ENCODE measurements around the gene TAF11L2. TPM values are rescaled to one million over a fixed set of nuclear protein-coding genes. Genes with fewer than 3 reads are reported as not detected.
"Not testable (repeated sequence)": the region's sequence is repeated elsewhere in the genome, so short reads cannot be mapped to it uniquely, and the experiment has no call there.

Gene TAF11L2
- total RNA-seq, 1 donor from 2014 or later, result not detected

- DNase-seq, result not testable (repeated sequence)
Observed at GRCh38 chr5:17528369-17528768, 30.3 kb downstream of the TAF11L2 start, which contains the start of gene TAF11L6. TSS of gene TAF11L6 (plus strand) at chr5:17528669.

Other genes starting within 250 kb of the TAF11L2 start
- not detected in 2 replicates for gene TAF11L3, start 20.1 kb downstream of the TAF11L2 start, total RNA-seq
- not detected in 2 replicates for gene TAF11L4, start 23.6 kb downstream of the TAF11L2 start, total RNA-seq
- gene TAF11L5, start 27.0 kb downstream of the TAF11L2 start, total RNA-seq, result not detected in 2 replicates
- gene TAF11L6, start 30.4 kb downstream of the TAF11L2 start, total RNA-seq, result not detected in 2 replicates
- not detected in 2 replicates for gene TAF11L7, start 87.5 kb downstream of the TAF11L2 start, total RNA-seq
- not detected in 2 replicates for gene TAF11L8, start 92.7 kb downstream of the TAF11L2 start, total RNA-seq
- not detected in 2 replicates for gene TAF11L9, start 96.2 kb downstream of the TAF11L2 start, total RNA-seq
- not detected in 2 replicates for gene TAF11L10, start 99.6 kb downstream of the TAF11L2 start, total RNA-seq
- gene TAF11L11, start 106.0 kb downstream of the TAF11L2 start, total RNA-seq, result not detected in 2 replicates
- gene TAF11L12, start 112.2 kb downstream of the TAF11L2 start, total RNA-seq, result not detected in 2 replicates
- gene TAF11L13, start 133.9 kb downstream of the TAF11L2 start, total RNA-seq, result not detected in 2 replicates
- not detected in 2 replicates for gene TAF11L14, start 136.2 kb downstream of the TAF11L2 start, total RNA-seq

Measured in dermis blood vessel endothelial cell (primary cell).